ENCODE results near the gene CACNA1I. TPM values are rescaled to one million over a fixed set of nuclear protein-coding genes. Genes with fewer than 3 reads are reported as not detected.

The CACNA1I gene
- total RNA-seq, 1 donor from 2014 or later = 0.11 TPM

DNA sequence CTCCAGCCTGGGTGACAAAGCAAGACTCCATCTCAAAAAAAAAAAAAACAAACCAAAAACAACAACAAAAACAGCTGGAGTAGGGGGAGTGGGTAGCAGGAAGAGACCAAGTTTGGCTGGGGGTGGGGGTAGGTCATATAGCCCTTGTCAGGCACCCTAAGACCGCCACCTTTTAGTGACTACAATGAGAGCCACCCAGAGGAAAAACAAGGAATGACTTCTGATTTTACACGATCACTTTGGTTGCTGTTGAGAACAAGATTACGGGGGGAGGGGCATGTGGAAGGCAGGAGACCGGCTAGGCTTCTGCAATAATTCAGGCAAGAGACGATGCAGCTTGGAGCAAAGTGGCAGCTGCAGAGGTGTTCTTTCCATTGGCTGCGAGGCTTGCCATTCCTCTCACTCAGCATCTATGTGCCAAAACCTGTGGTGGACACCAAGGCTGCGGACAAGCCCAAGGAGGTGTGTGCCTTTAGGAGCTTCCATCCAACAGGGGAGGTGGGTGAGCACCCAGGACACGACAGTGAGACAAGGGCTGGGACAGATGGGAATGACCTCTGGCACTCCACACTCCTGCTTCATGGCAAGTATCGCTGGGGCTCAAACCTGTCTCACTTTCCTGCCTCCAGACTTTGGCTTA lies 39.7 kb upstream of the CACNA1I start:
- no peaks in the 10 kb centered on the region for H3K27me3 ChIP-seq
- peak; percentile 53 for DNase-seq (ENCODE audit: low spot score)
- no peak overlapping the region for H3K4me3 ChIP-seq

DNA sequence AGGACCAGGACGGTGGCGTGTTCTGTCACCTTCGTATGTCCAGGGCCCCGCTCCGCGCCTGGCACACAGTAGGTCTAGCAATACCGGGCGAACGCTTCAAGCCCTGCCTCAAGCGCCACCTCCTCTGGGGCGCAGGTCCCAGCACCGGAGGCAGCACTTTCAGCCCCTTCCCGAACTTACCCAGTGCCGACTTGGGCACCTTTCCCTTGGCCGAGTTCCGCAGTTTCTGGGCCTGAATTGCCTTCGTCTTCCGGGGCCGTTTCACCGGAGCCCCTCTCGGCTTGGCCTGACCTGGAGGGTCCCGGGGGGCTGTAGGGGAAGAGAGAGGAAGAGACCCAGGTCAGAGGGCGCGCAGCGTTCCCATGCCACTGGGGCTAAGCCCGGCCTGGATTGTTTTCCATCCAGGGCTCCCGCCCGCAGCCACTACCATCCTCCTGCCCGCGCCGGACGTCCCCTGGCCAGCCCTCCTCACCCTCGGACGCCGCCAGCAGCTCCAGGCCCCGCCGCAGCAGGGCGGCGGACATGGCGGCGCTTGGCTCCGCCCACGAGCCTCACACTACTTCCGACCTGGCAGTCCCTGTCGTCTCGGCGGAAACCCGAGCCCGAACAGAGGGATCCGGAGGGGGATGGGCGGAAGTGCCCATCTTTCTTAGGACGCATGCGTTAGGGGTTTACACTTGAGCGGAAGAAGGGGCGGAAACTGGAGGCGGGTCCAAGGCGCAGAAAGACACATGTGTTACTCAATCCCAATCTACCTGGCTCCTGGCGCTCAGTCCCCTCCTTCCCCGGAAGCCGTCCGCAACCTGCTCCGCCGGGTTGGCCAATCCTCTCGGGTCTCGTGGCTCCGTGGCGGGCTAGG lies 38.1 kb upstream of the CACNA1I start, which contains the start of gene RPS19BP1:
Gene RPS19BP1, minus strand, starts transcription at position 534 of the 859 bp plus-strand sequence. Its CDS starts 10 bp downstream, at position 524.
- peak within 1 kb of the TSS; percentile 52 for H3K27ac Mint-ChIP-seq
- TF ChIP-seq, protein P1, sequence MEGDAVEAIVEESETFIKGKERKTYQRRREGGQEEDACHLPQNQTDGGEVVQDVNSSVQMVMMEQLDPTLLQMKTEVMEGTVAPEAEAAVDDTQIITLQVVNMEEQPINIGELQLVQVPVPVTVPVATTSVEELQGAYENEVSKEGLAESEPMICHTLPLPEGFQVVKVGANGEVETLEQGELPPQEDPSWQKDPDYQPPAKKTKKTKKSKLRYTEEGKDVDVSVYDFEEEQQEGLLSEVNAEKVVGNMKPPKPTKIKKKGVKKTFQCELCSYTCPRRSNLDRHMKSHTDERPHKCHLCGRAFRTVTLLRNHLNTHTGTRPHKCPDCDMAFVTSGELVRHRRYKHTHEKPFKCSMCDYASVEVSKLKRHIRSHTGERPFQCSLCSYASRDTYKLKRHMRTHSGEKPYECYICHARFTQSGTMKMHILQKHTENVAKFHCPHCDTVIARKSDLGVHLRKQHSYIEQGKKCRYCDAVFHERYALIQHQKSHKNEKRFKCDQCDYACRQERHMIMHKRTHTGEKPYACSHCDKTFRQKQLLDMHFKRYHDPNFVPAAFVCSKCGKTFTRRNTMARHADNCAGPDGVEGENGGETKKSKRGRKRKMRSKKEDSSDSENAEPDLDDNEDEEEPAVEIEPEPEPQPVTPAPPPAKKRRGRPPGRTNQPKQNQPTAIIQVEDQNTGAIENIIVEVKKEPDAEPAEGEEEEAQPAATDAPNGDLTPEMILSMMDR (IDR thresholded peaks at IDR 0.05) = no peak
- TF ChIP-seq EZH2 (IDR thresholded peaks at IDR 0.05) (no peak), EZH2phosphoT487 (IDR thresholded peaks at IDR 0.05) (no peak)
- DNase-seq (ENCODE audit: low spot score) = peak; percentile 99
- Histone ChIP-seq H3K4me3 (peak within 1 kb of the TSS; percentile 91), H2AFZ (replicated peaks) (peak within 1 kb of the TSS; percentile 51), H3K9me3 (ENCODE audit: low read depth) (no peaks in the 10 kb centered on the region), H3K9ac (peak within 1 kb of the TSS; percentile 78), H3K79me2 (ENCODE audit: low read depth) (peaks cover 30% of the 10 kb centered on the region), H3K27me3 (no peaks in the 10 kb centered on the region), H3K4me1 (peaks cover 23% of the 10 kb centered on the region), H3K27ac (no peak within 1 kb of the TSS), H3F3A (ENCODE audit: low read depth) (peaks cover 50% of the 10 kb centered on the region), H4K20me1 (ENCODE audit: low read depth) (peaks cover 38% of the 10 kb centered on the region), H3K4me2 (peak within 1 kb of the TSS; percentile 85), H3K36me3 (no peaks in the 10 kb centered on the region)
- H3K27me3 Mint-ChIP-seq (ENCODE audit: insufficient read depth, low read depth) = peaks cover 2% of the 10 kb centered on the region
- peak within 1 kb of the TSS; percentile 93 for H3K4me3 Mint-ChIP-seq
- H3K4me1 Mint-ChIP-seq = peaks cover 47% of the 10 kb centered on the region
- H3K36me3 Mint-ChIP-seq = no peaks in the 10 kb centered on the region
- no peaks in the 10 kb centered on the region for H3K9me3 Mint-ChIP-seq

More for the DNA sequence above, 39.7 kb upstream of the CACNA1I start:
- Histone ChIP-seq H4K20me1 (ENCODE audit: low read depth) (peaks cover 52% of the 10 kb centered on the region), H3K79me2 (ENCODE audit: low read depth) (peaks cover 30% of the 10 kb centered on the region), H3K27ac (no peak overlapping the region), H3K9ac (no peak overlapping the region), H3K4me1 (peaks cover 23% of the 10 kb centered on the region), H2AFZ (replicated peaks) (no peak overlapping the region), H3K9me3 (ENCODE audit: low read depth) (no peaks in the 10 kb centered on the region), H3K4me2 (peak overlapping the region; percentile 85), H3K36me3 (no peaks in the 10 kb centered on the region), H3F3A (ENCODE audit: low read depth) (peaks cover 65% of the 10 kb centered on the region)
- H3K27ac Mint-ChIP-seq = no peak overlapping the region
- peak overlapping the region; percentile 93 for H3K4me3 Mint-ChIP-seq
- H3K9me3 Mint-ChIP-seq = no peaks in the 10 kb centered on the region
- peaks cover 2% of the 10 kb centered on the region for H3K27me3 Mint-ChIP-seq (ENCODE audit: insufficient read depth, low read depth)
- H3K36me3 Mint-ChIP-seq = no peaks in the 10 kb centered on the region
- TF ChIP-seq, protein P1 (IDR thresholded peaks at IDR 0.05) = peak; percentile 24
- TF ChIP-seq EZH2 (IDR thresholded peaks at IDR 0.05) (no peak), EZH2phosphoT487 (IDR thresholded peaks at IDR 0.05) (no peak)
- peaks cover 56% of the 10 kb centered on the region for H3K4me1 Mint-ChIP-seq

DNA sequence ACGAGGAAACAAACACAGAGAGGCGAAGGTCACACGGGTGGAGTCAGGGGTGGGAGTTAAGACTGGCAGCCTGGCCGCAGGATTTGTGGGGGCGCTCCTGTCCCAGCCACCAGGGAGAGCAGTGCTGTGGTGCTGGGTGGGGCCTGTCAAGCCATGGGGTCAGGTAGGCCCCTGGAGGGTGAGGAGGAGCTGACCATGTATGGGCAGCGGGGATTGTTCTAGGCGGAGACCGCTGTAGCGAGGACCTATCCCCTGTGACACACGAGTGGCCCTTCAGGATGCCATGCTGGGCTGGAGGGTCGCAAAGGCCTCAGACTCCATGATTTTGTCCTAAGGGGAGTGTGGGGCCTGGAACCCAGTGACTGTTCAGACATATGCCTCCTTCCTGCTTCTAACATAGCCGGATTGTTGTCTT lies 36.5 kb upstream of the CACNA1I start:
- Mint-ChIP-seq H3K4me1 (peaks cover 32% of the 10 kb centered on the region), H3K27ac (peak overlapping the region; percentile 11)
- no peaks in the 10 kb centered on the region for H3K9me3 ChIP-seq (ENCODE audit: low read depth)

More for the DNA sequence above, 36.5 kb upstream of the CACNA1I start:
- Histone ChIP-seq H3K36me3 (no peaks in the 10 kb centered on the region), H3K4me3 (no peak overlapping the region), H3K4me1 (peaks cover 23% of the 10 kb centered on the region), H3K4me2 (peak overlapping the region; percentile 63), H3K27me3 (no peaks in the 10 kb centered on the region), H4K20me1 (ENCODE audit: low read depth) (peaks cover 22% of the 10 kb centered on the region), H3K9ac (no peak overlapping the region), H3F3A (ENCODE audit: low read depth) (peaks cover 38% of the 10 kb centered on the region), H3K79me2 (ENCODE audit: low read depth) (peaks cover 22% of the 10 kb centered on the region), H3K27ac (no peak overlapping the region), H2AFZ (replicated peaks) (peak overlapping the region; percentile 68)
- Mint-ChIP-seq H3K36me3 (no peaks in the 10 kb centered on the region), H3K9me3 (no peaks in the 10 kb centered on the region), H3K4me3 (peak overlapping the region; percentile 73), H3K27me3 (ENCODE audit: insufficient read depth, low read depth) (no peaks in the 10 kb centered on the region)
- DNase-seq (ENCODE audit: low spot score) = no peak
- no peak for TF ChIP-seq EZH2phosphoT487 (IDR thresholded peaks at IDR 0.05)
- no peak for TF ChIP-seq EZH2 (IDR thresholded peaks at IDR 0.05)
- TF ChIP-seq, protein P1 (IDR thresholded peaks at IDR 0.05) = no peak
